OCI-LY3 (cell line): ENCODE results near the gene ZFAND3.

Experiments
- EZH2phosphoT487 ChIP-seq: fragments of 200-600 bp; shearing (Covaris generic); IDR thresholded peaks from 2 replicates; pipeline ENCODE4 v1.6.1; 2018; ENCODE audit warnings: antibody characterized with exemption, mixed run types, low read depth
- TF ChIP-seq, protein P1 (sequence below): fragments of 200-600, 300-600 bp; sonication (generic); IDR thresholded peaks from 2 replicates; pipeline ENCODE4 v1.5.1; 2014; ENCODE audit warnings: antibody characterized with exemption, low read length, low read depth

- TF ChIP-seq, protein P1, sequence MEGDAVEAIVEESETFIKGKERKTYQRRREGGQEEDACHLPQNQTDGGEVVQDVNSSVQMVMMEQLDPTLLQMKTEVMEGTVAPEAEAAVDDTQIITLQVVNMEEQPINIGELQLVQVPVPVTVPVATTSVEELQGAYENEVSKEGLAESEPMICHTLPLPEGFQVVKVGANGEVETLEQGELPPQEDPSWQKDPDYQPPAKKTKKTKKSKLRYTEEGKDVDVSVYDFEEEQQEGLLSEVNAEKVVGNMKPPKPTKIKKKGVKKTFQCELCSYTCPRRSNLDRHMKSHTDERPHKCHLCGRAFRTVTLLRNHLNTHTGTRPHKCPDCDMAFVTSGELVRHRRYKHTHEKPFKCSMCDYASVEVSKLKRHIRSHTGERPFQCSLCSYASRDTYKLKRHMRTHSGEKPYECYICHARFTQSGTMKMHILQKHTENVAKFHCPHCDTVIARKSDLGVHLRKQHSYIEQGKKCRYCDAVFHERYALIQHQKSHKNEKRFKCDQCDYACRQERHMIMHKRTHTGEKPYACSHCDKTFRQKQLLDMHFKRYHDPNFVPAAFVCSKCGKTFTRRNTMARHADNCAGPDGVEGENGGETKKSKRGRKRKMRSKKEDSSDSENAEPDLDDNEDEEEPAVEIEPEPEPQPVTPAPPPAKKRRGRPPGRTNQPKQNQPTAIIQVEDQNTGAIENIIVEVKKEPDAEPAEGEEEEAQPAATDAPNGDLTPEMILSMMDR = no peak
- no peak for TF ChIP-seq EZH2phosphoT487
Measured at GRCh38 chr6:37785002-37785662, 34.4 kb upstream of the ZFAND3 start.
